Activated gamma-delta T cell (primary cell): Measurements from ENCODE around the gene SYNE1.
"Not testable (repeated sequence)": the region's sequence is repeated elsewhere in the genome, so short reads cannot be mapped to it uniquely, and the experiment has no call there.

ENCODE experiments used
- DNase-seq: peaks from one replicate; lab custom pipeline; 2025; lab: John Stamatoyannopoulos, UW

SYNE1 gene

DNA sequence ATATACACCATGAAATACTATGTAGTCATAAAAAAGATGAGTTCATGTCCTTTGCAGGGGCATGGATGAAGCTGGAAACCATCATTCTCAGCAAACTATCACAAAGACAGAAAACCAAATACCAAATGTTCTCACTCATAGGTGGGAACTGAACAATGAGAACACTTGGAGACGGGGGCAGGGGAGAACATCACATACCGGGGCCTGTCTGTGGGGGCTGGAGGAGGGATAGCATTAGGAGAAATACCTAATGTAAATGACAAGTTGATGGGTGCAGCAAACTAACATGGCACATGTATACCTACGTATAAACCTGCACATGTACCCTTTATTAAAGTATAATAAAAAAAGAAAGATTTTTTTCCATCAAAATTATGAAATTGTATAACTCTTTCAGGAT, 22.4 kb downstream of the SYNE1 start:
- DNase-seq, result not testable (repeated sequence)

DNA sequence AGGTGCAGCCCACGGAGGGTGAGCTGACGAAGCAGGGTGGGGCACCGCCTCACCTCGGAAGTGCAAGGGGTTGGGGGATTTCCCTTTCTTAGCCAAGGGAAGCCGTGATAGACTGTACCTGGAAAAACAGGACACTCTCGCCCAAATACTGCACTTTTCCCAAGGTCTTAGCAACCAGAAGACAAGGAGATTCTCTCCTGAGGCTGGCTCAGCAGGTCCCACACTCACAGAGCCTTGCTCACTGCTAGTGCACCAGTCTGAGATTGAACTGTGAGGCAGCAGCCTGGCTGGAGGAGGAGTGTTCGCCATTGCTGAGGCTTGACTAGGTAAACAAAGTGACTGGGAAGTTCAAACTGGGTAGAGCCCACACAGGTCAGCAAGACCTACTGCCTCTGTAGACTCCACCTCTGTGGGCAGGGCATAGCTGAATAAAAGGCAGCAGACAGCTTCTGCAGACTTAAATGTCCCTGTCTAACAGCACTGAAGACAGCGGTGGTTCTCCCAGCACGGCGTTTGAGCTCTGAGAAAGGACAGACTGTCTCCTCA, 28.0 kb downstream of the SYNE1 start:
- DNase-seq, result no peak

DNA sequence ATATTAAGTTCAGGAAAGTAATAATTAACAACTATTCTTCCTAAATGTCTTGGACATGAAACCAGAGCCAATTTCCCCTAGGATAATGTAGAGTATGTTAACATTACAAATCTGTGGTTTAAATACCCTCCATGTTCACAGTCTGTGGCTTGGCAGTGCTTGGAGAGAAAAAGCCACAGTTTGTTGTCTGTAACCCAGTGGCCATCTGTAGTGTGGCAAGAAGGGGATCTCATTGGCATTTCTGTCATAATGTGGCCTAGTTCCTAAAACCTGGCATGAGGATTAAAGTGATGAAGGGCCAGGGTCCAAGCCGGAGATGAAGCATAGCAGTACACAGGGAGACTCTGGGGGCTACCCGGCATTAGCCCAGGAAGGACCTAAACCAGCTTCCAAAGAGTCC, 31.2 kb downstream of the SYNE1 start:
- no peak for DNase-seq

DNA sequence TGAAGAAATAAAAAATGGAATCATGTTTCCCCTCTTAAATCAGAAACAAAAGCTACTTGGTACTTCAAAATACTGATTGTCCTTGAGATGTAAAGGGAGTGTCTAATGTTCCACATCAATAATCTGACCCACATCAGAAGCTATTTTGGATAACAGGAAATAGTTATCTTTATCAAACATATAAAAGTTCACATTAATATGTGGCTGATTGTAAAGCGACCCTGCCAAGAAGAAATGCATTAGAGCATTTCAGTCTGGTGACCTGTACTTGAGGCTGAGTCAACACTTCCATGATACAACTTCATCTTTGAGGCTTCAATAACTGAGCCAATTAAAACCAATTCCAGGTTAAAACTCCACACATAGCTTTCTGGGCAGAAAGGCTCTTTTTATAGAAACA, 31.8 kb downstream of the SYNE1 start:
- no peak for DNase-seq

DNA sequence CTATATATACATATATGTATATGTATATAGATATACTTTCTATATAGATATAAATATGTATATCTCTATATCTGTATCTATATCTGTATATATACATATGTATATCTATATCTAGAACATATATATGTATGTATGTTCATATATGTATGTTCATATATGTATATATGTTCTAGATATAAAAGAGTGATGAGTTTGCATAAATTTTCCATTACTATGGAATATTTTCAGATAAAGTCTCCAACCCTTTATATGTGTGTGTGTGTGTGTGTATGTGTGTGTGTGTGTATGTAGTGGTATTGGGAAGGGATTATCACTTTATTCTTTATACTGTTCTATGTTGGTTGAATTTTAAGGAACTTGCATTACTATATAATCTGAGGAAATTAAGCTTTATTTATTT, 33.3 kb downstream of the SYNE1 start:
- no peak for DNase-seq

DNA sequence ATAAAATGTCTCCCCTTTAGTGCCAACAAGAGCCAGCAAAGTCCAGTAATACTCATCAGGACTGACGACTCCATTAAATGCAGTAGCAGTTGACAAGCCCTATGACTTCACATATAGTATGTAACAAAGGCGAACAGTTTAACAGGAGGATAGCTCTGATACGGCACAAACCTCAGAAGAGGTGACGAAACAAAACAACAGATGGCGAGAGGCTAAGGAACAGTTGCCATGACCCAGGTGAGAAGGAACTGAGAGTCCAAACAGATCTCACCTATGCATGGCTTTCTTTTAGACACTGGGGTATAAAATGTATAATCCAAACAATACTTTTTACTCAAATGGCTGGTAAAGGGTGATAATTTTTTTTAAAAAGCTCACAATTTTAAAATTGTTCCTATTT, 37.1 kb downstream of the SYNE1 start:
- DNase-seq, result no peak

DNA sequence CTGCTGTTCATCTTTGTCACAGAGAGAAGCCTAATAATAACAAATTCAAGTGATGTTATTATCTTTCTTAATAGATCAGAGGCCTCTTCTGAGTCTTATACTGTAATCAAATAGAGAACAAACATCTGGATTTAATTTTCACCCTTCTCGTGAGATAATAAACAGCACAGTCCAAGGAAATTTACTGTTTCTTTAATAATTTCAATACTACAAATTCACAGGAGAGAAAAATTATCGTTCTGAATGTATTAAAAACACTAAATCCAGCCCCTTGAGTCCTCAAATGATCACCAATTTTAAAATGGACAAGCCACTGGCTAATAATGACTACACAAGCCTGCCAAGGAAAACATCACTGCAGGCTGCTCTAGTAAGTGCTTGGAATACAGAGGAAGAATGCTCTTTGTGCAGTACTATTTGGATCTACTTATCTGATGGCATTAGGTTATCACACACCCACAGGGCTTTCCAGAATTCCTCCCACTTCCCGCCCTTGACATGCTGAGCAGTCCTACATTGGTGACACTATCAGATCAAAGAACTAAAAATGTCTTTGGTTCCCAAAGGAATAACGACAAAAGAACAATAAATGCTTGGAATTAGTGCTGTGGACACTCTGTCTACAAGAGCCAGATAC, 38.1 kb downstream of the SYNE1 start:
- DNase-seq, result no peak

DNA sequence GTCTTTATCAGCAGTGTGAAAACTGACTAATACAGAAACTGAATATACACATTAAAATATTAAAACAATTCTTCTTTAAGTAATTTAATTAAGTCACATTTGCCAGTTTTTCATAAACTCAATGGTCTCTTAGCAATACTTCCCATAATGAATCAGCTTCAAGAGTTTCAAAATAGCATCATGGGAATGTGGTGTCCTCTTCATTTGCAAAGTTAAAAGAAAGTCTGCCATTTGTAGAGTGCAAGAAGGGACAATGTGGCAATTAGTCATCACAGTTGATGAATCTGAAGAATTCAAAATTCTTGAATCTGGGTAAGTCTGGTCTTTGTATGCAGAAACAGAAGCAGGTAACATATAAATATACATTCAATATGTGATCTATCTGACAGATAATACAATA, 38.7 kb downstream of the SYNE1 start:
- DNase-seq, result no peak

DNA sequence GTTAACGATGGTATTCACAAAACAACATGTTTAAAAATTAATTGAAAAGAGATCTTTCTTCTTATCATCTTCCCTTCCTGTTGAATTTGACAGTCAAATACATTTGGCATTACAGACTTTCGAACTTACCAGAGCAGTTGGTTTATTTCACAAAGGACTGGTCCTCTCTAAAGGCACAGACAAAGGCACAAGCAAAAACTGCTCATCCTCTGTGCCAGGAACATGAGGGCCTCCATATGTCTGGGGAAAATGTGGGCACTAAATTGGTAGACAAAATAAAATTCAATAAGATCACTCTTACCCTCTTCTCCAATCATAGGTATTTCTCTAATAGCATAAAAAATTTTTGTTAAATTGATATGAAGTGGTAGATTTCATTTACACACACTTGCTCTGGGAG, 40.4 kb downstream of the SYNE1 start:
- no peak for DNase-seq

DNA sequence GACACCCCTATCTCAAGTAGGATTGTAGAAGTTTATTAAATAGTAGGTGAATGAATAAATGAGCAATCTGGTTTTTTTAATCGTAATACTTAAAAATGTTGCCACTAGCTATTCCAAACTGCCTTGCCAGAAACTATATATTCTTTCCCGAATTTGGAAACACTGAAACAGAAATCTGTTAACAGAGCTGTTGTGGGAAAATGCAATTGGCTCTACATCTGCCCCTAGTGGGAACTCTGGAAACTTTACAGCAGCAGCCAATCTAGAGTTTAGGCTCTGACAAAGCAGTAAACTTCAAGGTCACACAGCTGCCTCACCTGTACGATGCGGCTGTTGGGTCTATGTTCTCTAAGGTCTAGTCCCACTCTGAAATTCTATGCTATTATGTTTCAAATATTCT, 41.7 kb downstream of the SYNE1 start:
- DNase-seq, result no peak

DNA sequence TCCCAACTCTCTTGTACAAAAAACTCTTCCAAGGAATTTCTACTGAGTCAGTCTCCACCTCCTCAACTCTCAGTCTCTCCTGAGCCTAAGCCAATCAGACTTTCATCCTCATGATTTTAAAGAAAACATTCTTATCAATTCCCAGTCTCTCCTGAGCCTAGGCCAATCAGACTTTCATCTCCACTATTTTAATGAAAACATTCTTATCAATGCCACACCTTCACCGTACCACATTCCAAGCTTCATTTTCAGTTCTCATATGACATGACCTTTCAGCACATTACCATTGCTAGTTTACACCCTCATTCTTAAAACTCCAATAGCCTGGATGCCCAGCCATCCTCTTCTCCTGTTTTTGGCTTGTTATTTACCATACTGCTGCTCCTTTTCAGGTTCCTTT, 42.5 kb downstream of the SYNE1 start:
- no peak for DNase-seq

DNA sequence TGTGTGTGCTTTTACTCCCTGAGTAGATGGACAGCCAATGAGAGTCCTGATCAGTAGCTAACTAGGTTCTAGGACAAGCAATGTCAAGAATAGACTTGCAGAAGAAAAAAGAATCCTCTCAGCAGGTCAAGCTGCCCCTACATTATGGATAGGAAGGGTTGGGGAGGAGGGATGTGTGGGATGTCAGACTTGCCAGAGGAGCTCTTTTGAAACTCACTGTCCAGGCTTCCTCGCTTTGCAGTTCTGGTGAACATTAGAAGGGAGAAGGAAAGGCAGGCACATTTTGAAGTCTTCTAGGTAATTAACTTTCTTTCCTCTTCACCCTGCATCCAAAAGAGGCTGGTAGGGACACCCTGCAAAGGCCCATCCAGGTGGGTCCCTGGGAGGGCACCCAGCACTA, 48.7 kb downstream of the SYNE1 start:
- DNase-seq, result no peak

DNA sequence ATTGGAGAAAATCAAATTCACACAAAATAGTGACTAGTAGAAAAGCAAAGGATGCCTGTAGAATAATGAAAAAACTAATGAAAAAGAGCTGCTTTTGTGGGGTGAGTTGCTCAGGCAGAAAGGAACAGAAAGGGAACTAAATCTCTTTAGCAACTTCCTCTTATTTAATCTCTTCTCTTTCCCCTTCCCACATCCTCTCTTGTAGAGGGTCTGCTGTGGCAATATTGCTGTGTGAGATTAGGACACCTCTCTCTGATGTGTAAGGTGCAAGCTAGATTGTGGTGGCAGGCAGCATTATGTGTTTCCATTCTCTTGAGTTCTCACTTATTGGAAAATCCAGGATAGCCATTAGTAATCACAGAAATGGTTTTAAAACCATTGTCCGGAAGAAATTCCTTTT, 49.7 kb downstream of the SYNE1 start:
- DNase-seq, result no peak

DNA sequence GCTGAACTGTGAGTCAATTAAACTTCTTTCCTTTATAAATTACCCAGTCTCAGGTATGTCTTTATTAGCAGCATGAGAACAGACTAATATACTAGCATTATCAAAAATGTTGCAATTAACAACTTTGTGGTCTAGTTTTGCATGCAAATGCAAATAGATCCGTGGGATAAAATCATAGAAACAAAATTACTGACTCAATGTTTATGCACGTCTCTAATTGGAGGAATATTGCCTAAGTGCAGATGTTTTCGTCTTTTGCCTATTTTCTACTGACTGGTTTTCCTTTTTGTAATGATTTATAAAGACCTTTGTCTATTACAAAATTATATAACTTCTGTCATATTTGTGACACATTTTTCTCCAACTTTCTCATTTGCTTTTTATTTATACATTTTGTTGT, 51.9 kb downstream of the SYNE1 start:
- no peak for DNase-seq

DNA sequence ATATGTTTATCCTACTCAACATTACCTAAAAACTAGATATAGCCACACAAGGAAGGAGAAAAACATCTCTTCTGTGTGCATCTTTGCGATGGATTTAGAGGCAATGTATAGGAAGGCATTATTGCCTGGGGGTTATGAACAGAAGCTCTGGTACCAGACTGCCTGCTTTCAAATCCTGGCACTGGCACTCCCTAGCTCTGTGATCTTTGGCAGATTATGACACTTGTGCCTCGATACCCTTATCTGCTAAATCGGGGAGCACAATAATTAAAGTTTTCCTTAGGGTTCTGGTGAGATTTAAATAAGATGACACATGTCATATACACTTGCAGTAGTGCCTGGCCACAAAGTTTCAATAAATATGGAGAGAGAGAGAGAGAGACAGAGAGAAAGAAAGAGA, 53.3 kb downstream of the SYNE1 start:
- DNase-seq, result no peak

DNA sequence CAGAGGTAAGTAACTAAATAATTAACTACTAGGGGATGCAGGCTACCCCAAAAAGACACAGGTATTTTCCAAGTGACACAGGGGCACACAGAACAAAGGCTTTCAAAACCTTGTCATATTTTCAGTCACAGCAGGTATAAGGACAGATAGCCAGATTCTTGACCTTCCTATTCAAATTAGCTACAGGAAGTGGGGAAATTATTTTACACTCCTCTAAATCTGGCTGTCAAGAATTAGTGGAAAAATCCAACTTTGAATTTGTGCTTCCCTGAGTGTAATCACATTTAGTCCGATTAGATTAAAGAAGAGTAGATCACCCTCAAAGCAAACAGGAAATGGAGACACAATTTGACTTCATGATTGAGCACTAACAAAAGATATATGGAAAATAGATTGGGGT, 60.6 kb downstream of the SYNE1 start:
- no peak for DNase-seq

DNA sequence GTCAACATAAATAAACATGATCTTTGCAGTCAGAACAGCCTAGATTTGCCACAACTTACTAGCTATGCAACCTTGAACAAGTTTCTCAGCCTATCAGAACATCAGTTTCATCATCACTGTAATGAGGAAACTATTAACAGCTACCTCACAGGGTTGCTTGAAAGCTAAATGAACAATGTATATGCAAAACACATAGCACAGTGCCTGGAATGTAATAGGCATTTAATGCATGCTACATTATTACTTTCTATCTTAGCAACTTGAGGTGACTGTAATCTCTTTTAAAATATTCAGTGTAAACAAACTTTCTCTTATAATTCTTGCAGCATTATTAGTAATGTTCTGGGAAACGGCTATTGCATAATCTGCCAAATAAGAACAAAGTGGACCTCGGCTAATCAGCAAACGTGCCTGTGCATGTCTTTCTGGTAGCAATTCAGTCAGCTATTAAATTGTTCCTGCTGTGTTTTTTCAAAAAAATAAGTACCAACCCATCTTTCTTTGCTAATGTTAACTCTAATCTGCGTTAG, 61.5 kb downstream of the SYNE1 start:
- no peak for DNase-seq

DNA sequence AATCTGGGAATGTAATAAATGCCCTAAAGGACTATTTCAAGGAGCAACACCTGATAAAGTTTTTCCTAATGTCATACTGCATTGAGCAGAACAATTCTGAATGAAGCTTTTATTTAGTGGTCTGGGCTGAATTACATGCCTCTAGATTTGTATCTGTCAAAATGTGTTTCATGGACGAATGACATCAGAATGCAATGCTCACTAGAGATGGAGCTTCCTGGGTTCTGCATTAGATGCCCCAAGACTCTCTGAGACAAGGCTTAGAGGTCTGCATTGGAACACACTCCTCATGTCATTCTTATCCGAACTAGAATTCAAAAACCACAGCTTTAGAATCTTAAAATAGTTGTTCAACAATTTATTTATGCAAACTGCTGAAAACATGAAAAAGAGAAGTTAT, 62.0 kb downstream of the SYNE1 start:
- no peak for DNase-seq

DNA sequence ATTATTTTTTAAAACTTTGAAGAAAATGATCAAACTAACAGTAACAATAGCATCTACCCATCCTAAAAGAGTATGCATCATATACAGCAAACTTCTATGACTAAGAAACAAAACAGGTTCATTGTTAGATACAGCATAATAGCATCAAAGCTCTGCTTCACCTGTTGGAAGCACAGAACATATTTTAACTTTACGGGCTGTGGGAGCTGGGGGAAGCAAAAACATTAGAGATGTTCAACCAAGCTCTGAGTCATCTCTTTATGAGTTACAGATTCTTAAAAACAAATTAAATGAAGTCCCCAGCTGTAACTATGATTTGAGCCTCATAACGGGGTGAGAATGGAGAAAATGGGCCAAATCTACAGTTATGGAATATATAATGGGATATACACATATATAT, 63.4 kb downstream of the SYNE1 start:
- no peak for DNase-seq

DNA sequence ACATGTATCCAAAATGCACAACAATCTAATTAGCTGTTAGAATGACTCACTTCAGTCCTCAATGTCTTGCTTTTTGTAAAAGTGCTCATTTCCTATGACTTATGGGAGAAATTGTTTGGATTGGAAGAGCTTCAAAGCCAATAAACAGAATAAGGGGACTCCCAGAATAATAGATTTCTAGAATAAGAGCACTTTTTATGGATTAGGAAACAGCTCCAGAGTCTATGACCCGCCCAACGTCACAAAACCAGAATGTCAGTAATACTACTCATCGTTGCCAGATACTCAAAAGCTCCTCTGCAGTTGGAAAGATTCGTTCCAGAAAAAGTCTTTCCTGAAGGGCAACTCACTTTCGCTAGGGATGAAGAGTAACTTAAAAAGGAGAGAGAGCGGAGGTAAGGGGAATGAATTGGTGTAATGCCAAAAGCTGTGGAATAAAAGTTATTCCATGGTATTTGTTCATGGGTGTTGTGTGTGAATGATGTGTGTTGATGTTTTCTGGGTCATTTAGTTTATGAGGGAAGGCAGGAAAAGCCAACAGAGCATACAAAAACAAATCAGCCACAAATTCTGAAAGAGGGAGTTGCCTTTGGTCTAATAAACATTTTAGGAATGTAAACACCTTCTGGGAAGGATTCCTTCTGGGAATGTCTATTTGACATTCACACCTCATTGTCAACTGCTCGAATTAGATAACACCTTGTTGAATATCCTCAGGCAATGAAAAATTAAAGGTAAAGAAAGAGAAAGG, 64.6 kb downstream of the SYNE1 start:
- no peak for DNase-seq

DNA sequence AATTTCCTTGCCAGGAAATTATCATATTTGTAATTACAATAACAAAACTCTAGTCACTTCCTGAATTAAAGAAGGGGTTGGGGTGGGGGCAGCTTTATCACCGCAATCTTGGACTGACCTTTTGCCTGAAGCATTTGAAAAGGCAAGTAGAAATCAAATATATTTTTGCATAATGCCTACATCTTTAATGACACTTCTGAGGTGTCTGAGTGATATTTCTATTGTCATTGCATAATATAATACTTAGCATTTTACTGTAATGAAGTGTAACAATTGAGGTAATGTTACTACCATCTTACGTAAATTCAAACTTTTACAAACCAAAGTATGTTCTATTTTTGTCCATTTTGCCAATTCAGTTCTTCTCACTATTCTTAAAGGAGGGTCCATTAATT, 65.2 kb downstream of the SYNE1 start:
- DNase-seq, result no peak

DNA sequence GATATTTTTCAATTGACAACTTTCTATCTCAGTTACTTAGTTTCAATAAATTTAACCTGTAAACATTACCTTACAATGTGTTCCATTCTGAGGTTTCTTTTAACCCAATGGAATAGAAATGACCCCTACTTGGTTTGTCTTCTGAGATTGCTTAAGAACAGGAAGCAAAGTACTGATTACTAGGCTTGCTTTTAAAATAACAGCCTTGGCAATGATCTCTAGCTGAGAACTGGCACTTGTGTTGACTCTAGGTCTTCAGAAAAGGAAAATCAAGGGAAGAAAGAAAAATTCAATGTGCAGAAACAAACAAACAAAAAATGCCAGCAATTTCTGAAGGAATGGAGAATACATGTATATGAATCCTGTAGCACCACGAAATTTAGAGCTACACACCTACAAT, 66.1 kb downstream of the SYNE1 start:
- DNase-seq, result no peak

DNA sequence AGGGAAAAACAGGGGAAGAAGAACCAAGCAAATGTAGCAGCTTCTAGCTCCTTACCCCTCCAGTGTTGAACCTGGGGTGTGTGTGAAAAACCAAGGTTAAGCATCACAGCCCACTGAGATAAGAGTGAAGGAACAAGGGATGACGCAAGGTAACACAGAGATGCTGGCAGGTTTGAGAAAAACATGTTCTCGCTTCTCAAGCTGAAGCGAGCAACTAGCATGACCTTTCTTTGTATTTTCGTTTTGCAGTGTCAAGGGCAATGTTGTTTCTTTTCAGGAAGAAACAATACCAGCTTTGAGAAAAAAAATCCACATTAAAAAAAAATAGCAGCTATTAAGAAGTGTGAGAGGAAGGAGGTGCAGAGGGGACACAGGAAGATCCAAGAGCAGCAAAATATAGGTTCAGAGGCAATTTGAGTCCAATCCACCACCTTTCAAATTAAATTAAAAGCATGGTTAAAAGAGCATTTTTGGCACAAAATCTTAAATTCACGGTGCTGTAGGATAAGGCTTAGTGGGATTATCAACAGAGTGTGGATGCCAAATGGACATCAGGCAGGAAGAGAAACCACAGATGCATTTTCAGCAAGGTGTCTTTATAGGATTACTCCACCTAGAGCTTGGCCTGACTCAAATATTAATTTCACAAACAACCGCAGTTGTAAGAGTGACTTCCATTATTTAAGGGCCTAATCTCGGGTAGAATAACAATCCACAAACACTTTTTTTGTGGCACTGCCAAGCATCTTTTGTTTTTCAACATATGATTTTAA, 70.9 kb downstream of the SYNE1 start:
- DNase-seq, result no peak
